PC-9 (cell line): ENCODE data around the gene GLCCI1.

ENCODE experiments used
- CTCF ChIP-seq: fragments of 200-600 bp; sonication (generic); conservative IDR thresholded peaks from 2 replicates; pipeline ENCODE4 v1.6.1; 2017; ENCODE audit warnings: mixed run types, antibody characterized with exemption, mild to moderate bottlenecking, moderate library complexity
- EZH2 ChIP-seq: fragments of 200-600 bp; sonication (generic); IDR thresholded peaks from 2 replicates; pipeline ENCODE4 v1.8.0; 2017; ENCODE audit warnings: antibody characterized with exemption, low read depth

- TF ChIP-seq CTCF: no peak
- TF ChIP-seq EZH2: no peak
These were observed 89.0 kb downstream of the GLCCI1 start for GRCh38 chr7:8057566-8057965.
